Aorta (tissue), 5 donors: ENCODE data around the gene EVC2. TPM values are rescaled to one million over a fixed set of nuclear protein-coding genes. Genes with fewer than 3 reads are reported as not detected.

Experiments
- ATAC-seq: fragments of 200-7000 bp; cut with Tn5 transposase; one replicate; pipeline ENCODE4 v1.9.1; 2022; ENCODE audit warnings: moderate library complexity; ENCODE audit not compliant: low FRiP score
- DNase-seq, 2 donors: peaks; one replicate each; pipeline ENCODE4 v3.0.0-alpha.2; 2020
- H3K27ac ChIP-seq, 2 donors: one replicate each; pipeline ENCODE4 v1.5.1; 2013; ENCODE audit warnings: low read length in 2 of 2, mild to moderate bottlenecking in 2 of 2, moderate library complexity in 2 of 2, control low read depth in 1 of 2, inconsistent platforms in 1 of 2, low read depth in 1 of 2
- H3K27me3 ChIP-seq, 2 donors: one replicate each; pipeline ENCODE4 v1.6.1; 2013; ENCODE audit warnings: control low read depth in 1 of 2, low read length in 1 of 2, mild to moderate bottlenecking in 1 of 2, moderate library complexity in 1 of 2; ENCODE audit not compliant: insufficient read depth in 2 of 2, control insufficient read depth in 1 of 2
- H3K36me3 ChIP-seq, 2 donors: one replicate each; pipeline ENCODE4 v1.6.1; 2013; ENCODE audit warnings: control low read depth in 1 of 2, low read length in 1 of 2, mild to moderate bottlenecking in 1 of 2; ENCODE audit not compliant: insufficient read depth in 2 of 2, control insufficient read depth in 1 of 2
- H3K4me1 ChIP-seq, 2 donors: one replicate each; pipeline ENCODE4 v1.6.1; 2013; ENCODE audit warnings: low read length in 2 of 2, control low read depth in 1 of 2, mild to moderate bottlenecking in 1 of 2, moderate library complexity in 1 of 2; ENCODE audit not compliant: insufficient read depth in 2 of 2, control insufficient read depth in 1 of 2
- H3K4me3 ChIP-seq, 2 donors: one replicate each; pipeline ENCODE4 v1.5.1; 2013; ENCODE audit warnings: low read length in 2 of 2, control low read depth in 1 of 2, mild to moderate bottlenecking in 1 of 2
- H3K9me3 ChIP-seq: one replicate; pipeline ENCODE4 v1.6.1; 2013; ENCODE audit warnings: mild to moderate bottlenecking, low read length; ENCODE audit not compliant: control insufficient read depth
- WGBS, 2 donors: extraction: QIAGEN DNeasy Blood & Tissue Kit; methylation state at CpG; one replicate each; pipeline ENCODE4 v1.1.7; 2013; 5-methylcytosine and 5-hydroxymethylcytosine counted together
- intact Hi-C, 2 donors: fragments of 100-400 bp; cut with DNase I; formaldehyde crosslinking; loops; one replicate each; pipeline versions ENCODE4 v1.14.2 to v1.15.0; 2022
- polyA plus RNA-seq, 2 donors: library from polyadenylated mRNA; stranded (reverse); fragments of 200-250 nt; gene quantifications; one replicate each; pipeline ENCODE4 v1.2.3, GENCODE V29; 2013
- total RNA-seq, 2 donors: library from RNA; stranded (reverse); fragmentation: NEBNext Ultra II Directional; extraction: Animal tissue kit (Norgen Biotek cat#: 25700); gene quantifications; one replicate each; pipeline ENCODE4 v1.2.1, GENCODE V29; 2021
- donor health status: healthy with polysubstance abuse.
- donor health status: Bipolar disorder and iron deficiency.
- donor health status: DM: no; HTN: no; CAD: no.
- donor health status: DM: no; HTN: no; CAD: no.
- donor health status: DM: yes; HTN: yes; CAD: no.

Gene EVC2
- total and polyA plus RNA-seq, 4 donors, result 2.1 to 16.0 (median 9.1) TPM

GRCh38 chr4:5662555-5662954, 45.8 kb downstream of the EVC2 start:
- H3K9me3 ChIP-seq, result no peaks in the 10 kb centered on the region
- no peak overlapping the region for H3K27ac ChIP-seq
- DNase-seq (no peak), ATAC-seq (no peak)
- H3K4me1 ChIP-seq, result no peaks in the 10 kb centered on the region
- 57 to 69% methylated on average over 1 of the region's 1 CpG for WGBS, 2 donors
- intact Hi-C loops, result no loop called here
- no peak overlapping the region for H3K4me3 ChIP-seq
- H3K27me3 ChIP-seq, result no peaks in the 10 kb centered on the region
- peaks cover 4 to 12% of the 10 kb centered on the region in 2 donors for H3K36me3 ChIP-seq

GRCh38 chr4:5661237-5661636, 47.1 kb downstream of the EVC2 start:
- no peak for ATAC-seq
- intact Hi-C loops, result no loop called here
- WGBS, 2 donors, result 92 to 94% methylated on average over 4 of the region's 4 CpGs
- Histone ChIP-seq H3K27ac (no peak overlapping the region), H3K27me3 (no peaks in the 10 kb centered on the region), H3K4me3 (no peak overlapping the region), H3K9me3 (no peaks in the 10 kb centered on the region), H3K36me3 (peaks cover 4 to 12% of the 10 kb centered on the region in 2 donors), H3K4me1 (no peaks in the 10 kb centered on the region)
- no peak for DNase-seq

- Histone ChIP-seq H3K9me3 (no peaks in the 10 kb centered on the region), H3K36me3 (peaks cover 4 to 10% of the 10 kb centered on the region in 2 donors), H3K27ac (no peak overlapping the region), H3K4me3 (no peak overlapping the region), H3K27me3 (no peaks in the 10 kb centered on the region), H3K4me1 (no peaks in the 10 kb centered on the region)
- no peak for ATAC-seq
- WGBS, 2 donors, result 80 to 87% methylated on average over 1 of the region's 1 CpG
- DNase-seq, result no peak
- intact Hi-C loops, result no loop called here
Measured at GRCh38 chr4:5660185-5660584, 48.2 kb downstream of the EVC2 start.

- ATAC-seq (no peak), DNase-seq (no peak)
- no peak overlapping the region for H3K4me3 ChIP-seq
- H3K9me3 ChIP-seq, result no peaks in the 10 kb centered on the region
- H3K4me1 ChIP-seq, result no peaks in the 10 kb centered on the region
- no peak overlapping the region for H3K27ac ChIP-seq
- WGBS, 2 donors, result 61 to 78% methylated on average over 6 of the region's 6 CpGs
- peaks cover 2 to 6% of the 10 kb centered on the region in 2 donors for H3K36me3 ChIP-seq
- no peaks in the 10 kb centered on the region for H3K27me3 ChIP-seq
- intact Hi-C loops, result no loop called here
Measured at GRCh38 chr4:5658974-5659373, 49.4 kb downstream of the EVC2 start.

- WGBS, 2 donors, result 77% methylated on average over 4 of the region's 4 CpGs
- no peak overlapping the region for H3K27ac ChIP-seq
- DNase-seq (no peak), ATAC-seq (no peak)
- no peaks in the 10 kb centered on the region for H3K27me3 ChIP-seq
- H3K9me3 ChIP-seq, result no peaks in the 10 kb centered on the region
- H3K4me3 ChIP-seq, result no peak overlapping the region
- intact Hi-C loops, result no loop called here
- peaks cover 0 to 8% of the 10 kb centered on the region in 2 donors for H3K36me3 ChIP-seq
- H3K4me1 ChIP-seq, result no peaks in the 10 kb centered on the region
Measured at GRCh38 chr4:5656415-5656814, 51.9 kb downstream of the EVC2 start.

GRCh38 chr4:5654791-5655190, 53.6 kb downstream of the EVC2 start:
- no peak overlapping the region for H3K4me3 ChIP-seq
- ATAC-seq (no peak), DNase-seq (no peak)
- H3K4me1 ChIP-seq, result no peaks in the 10 kb centered on the region
- H3K27me3 ChIP-seq, result no peaks in the 10 kb centered on the region
- intact Hi-C loops, result no loop called here
- peaks cover 0 to 6% of the 10 kb centered on the region in 2 donors for H3K36me3 ChIP-seq
- 73 to 74% methylated on average over 11 of the region's 11 CpGs for WGBS, 2 donors
- no peaks in the 10 kb centered on the region for H3K9me3 ChIP-seq
- H3K27ac ChIP-seq, result no peak overlapping the region

- Histone ChIP-seq H3K4me3 (no peak overlapping the region), H3K9me3 (no peaks in the 10 kb centered on the region), H3K36me3 (peaks cover 0 to 6% of the 10 kb centered on the region in 2 donors), H3K27me3 (no peaks in the 10 kb centered on the region), H3K27ac (no peak overlapping the region), H3K4me1 (no peaks in the 10 kb centered on the region)
- ATAC-seq (no peak), DNase-seq (no peak)
- 94 to 97% methylated on average over 6 of the region's 6 CpGs for WGBS, 2 donors
- intact Hi-C loops, result no loop called here
Measured at GRCh38 chr4:5651089-5651488, 57.3 kb downstream of the EVC2 start.

- intact Hi-C loops, result no loop called here
- H3K4me3 ChIP-seq, result no peak overlapping the region
- ATAC-seq, result no peak
- no peaks in the 10 kb centered on the region for H3K9me3 ChIP-seq
- peaks cover 0 to 6% of the 10 kb centered on the region in 2 donors for H3K36me3 ChIP-seq
- H3K27me3 ChIP-seq, result no peaks in the 10 kb centered on the region
- H3K4me1 ChIP-seq, result no peaks in the 10 kb centered on the region
- 92 to 94% methylated on average over 3 of the region's 3 CpGs for whole genome bisulfite sequencing, 2 donors
- no peak overlapping the region for H3K27ac ChIP-seq
- no peak for DNase-seq
Measured at GRCh38 chr4:5650040-5650439, 58.3 kb downstream of the EVC2 start.

GRCh38 chr4:5647351-5647750, 61.0 kb downstream of the EVC2 start:
- Histone ChIP-seq H3K27me3 (no peaks in the 10 kb centered on the region), H3K4me3 (no peak overlapping the region), H3K36me3 (peaks cover 0 to 6% of the 10 kb centered on the region in 2 donors), H3K9me3 (no peaks in the 10 kb centered on the region), H3K27ac (no peak overlapping the region), H3K4me1 (no peaks in the 10 kb centered on the region)
- 92 to 93% methylated on average over 7 of the region's 7 CpGs for WGBS, 2 donors
- ATAC-seq (no peak), DNase-seq (no peak)
- intact Hi-C loops, result no loop called here
